HG03442 (cell line): ENCODE measurements around the gene SPC25.

ENCODE experiments used
- ATAC-seq: cut with Tn5 transposase; IDR thresholded peaks from one replicate; pipeline ENCODE4 v1.9.1; 2021; ENCODE audit warnings: mild to moderate bottlenecking, moderate library complexity; ENCODE audit not compliant: unreplicated experiment

SPC25 gene

DNA sequence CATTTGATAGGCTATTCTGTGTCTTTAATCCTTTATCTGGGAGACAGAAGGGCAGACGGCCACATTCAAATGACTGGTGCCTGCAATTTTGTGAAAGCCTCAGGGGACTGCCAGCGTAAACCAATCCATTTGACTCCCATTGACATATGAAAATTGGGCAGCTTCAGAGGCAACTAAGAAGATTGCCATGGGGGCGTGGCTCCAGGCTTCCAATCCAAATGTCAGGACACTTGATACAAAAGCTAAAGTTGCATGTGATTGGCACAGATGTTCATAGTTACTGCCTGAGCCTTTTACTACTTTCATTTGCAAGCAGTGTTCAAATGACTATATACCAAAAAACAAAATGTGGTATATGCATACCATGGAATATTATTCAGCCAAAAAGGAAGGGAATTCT is 42.0 kb downstream of the SPC25 start:
- no peak for ATAC-seq

DNA sequence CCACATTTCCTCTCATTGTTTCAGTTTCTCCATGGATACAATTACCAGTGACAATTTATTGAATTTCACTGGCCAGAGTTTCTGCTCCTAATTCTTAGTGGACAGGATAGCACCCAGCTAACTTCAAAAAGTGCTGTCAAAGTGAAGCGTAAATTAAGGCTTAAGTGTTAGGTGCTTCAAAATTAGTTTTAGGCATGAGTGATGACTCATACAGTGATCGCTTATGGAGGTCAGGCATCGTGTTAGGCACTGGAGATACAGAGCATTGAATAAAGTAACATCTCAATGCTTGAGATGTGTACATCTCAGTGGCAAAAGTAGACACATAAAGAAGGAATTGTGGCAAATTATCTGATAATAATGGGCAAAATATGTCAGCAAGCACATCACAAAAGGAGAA is 47.0 kb downstream of the SPC25 start:
- no peak for ATAC-seq

DNA sequence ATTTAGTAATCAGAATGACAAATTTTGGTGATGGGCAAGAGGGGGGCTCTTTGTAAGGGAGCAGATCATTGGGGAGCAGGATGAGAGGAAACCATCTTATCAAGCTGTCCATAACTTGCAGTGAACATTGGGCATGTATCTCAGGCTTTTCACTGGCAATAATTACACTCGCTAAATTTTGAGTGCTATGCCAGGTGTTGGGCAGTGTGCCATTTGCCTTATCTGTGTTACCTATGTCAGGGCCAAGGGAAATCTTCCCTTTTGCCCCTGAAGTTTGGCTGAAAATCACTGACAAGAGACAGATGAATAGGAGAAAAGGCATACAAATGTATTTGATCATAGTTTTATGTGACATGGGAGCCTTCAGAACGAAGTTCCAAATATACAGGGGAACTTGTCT is 48.8 kb downstream of the SPC25 start:
- ATAC-seq, result no peak

DNA sequence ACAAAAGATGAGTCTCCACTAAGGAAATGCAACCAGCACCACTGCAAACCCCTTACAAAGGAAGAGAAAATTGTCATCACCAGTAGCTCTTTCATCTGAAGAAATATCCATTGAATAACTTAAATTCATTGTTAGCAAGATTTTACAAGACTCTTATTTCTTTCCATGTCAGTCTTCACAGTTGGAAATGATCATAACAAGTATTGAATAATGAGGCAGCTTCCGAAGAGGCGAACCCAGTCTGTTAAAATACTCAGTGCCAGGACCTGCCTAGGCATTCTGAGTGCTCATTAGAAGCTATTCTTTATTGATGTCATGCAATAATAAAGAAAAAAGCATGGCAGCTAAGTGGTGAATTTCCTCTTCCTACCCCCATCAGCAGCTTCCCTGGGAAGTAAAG is 54.3 kb downstream of the SPC25 start:
- no peak for ATAC-seq

DNA sequence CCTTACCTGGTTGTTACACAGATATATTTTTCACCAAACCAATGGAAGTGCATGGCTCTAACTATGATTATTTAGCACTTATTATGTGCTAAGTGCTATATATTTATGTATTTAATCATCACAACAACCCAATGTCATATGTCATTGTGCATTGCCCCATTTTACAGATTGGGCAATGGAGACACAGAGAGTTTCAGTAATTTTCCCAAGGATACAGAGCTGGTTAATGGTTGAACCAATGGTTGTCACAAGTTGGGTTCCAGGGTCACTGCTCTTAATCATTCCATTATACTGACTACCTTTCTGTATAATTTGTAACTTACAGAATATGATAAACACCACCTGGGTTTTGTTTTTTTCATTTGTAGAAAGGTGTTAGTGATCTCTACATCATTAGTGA is 58.6 kb downstream of the SPC25 start:
- ATAC-seq, result no peak

DNA sequence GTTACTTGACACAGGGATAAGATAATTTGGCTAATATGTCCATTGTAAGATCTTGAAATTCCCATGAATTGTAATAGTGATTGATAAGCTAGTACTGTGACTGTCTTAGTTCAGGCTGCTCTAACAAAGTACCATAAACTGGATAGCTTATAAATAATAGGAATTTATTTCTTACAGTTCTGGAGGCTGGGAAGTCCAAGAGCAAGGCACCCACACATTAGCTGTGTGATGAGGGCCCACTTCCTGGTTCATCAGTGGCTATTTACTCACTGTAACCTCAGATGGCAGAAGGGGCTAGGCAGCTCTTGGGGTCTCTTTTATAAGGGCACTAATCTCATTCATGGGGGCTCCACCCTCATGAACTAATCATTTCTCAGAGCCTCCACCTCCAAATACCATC is 59.3 kb downstream of the SPC25 start:
- no peak for ATAC-seq

DNA sequence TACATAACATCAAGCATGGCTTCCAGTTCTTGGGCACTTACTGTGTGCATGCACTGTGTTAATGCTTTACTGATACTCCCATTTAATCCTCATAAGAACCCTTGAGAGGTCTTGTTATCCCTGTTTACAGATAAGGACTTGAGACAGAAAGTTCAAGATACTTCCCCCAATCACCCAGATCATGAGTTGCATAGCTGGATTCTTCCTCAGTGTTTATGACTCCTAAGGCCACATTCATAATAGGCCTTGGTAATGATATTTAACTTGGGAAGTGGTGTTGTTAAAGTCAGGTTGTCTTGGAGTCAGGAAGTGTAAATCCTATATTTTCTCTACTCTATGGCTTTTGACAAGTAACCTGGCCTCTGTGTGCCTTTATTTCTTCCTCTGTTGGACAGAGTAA is 65.1 kb downstream of the SPC25 start:
- ATAC-seq, result no peak

DNA sequence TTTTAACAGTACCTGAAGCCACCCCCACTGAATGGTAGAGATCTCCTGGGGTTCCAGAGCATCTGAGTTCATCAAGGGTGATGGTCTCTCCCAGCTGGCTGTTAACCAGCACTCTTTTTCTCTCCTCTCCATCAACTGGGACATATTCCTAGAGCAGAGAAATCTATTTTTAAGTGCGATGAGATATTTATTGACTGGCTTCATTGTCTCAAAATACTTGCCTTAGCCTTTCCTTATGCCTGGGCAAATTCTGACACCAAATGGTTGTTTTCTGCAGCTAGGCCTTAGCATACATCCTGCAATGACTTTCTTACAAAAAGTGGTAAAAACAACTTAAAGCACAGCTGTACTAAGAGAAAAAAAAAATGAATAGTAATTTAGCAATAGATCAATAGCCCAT is 68.2 kb downstream of the SPC25 start:
- no peak for ATAC-seq

DNA sequence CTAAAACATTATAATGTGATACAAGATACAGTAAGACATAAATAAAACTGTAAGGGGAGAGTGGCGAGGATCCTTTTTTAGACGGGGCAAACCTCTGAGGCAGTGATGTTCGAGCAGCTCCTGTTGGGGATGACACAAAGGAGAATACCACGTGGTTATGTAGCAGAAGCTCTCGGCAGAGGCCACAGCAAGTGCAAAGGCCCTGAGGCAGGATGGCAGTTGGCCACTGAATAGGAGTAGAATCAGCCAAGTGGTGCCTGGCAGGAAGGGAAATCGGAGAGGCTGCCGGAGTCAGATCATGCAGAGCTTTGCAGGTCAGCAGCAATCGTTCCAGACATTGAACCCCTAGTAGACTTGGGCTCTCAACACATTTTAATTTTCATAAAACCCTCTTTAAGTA is 68.7 kb downstream of the SPC25 start:
- ATAC-seq, result no peak
